ENCODE measurements around the gene SELL. TPM values are rescaled to one million over a fixed set of nuclear protein-coding genes. Genes with fewer than 3 reads are reported as not detected.

The SELL gene
- total RNA-seq (0.96 and 1.5 TPM in 2 replicates), polyA plus RNA-seq (1.1 and 2.2 TPM in 2 replicates)

GRCh38 chr1:169711469-169712308 lies at the start of gene SELL:
Gene SELL (minus strand): TSS chr1:169711620. CDS start chr1:169711498, 122 bp downstream.
- Histone ChIP-seq H3K9me3 (ENCODE audit: low read depth) (no peaks in the 10 kb centered on the region), H3K9me2 (replicated peaks; ENCODE audit: insufficient read depth) (no peaks in the 10 kb centered on the region), H3K27me3 (no peaks in the 10 kb centered on the region), H3K4me1 (ENCODE audit: insufficient read depth) (no peaks in the 10 kb centered on the region), H4K20me1 (ENCODE audit: insufficient read depth, poor library complexity, severe bottlenecking) (no peaks in the 10 kb centered on the region), H3K79me2 (no peaks in the 10 kb centered on the region), H3K4me3 (no peak within 1 kb of the TSS), H2AFZ (peak within 1 kb of the TSS; percentile 90), H3K36me3 (replicated peaks; ENCODE audit: insufficient read depth, low read depth) (no peaks in the 10 kb centered on the region), H3K27ac (no peak within 1 kb of the TSS), H3K4me2 (peak within 1 kb of the TSS; percentile 74)
- WGBS (ENCODE audit: low lambda C conversion rate, missing lambda C conversion rate) = 22% methylated on average over 6 of the region's 6 CpGs
- DNase-seq (ENCODE audit: low spot score) = peak; percentile 82
- TF ChIP-seq, protein P1, sequence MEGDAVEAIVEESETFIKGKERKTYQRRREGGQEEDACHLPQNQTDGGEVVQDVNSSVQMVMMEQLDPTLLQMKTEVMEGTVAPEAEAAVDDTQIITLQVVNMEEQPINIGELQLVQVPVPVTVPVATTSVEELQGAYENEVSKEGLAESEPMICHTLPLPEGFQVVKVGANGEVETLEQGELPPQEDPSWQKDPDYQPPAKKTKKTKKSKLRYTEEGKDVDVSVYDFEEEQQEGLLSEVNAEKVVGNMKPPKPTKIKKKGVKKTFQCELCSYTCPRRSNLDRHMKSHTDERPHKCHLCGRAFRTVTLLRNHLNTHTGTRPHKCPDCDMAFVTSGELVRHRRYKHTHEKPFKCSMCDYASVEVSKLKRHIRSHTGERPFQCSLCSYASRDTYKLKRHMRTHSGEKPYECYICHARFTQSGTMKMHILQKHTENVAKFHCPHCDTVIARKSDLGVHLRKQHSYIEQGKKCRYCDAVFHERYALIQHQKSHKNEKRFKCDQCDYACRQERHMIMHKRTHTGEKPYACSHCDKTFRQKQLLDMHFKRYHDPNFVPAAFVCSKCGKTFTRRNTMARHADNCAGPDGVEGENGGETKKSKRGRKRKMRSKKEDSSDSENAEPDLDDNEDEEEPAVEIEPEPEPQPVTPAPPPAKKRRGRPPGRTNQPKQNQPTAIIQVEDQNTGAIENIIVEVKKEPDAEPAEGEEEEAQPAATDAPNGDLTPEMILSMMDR (IDR thresholded peaks at IDR 0.05; ENCODE audit: poor library complexity) = peak; percentile 84
- TF ChIP-seq EZH2 (IDR thresholded peaks at IDR 0.05; ENCODE audit: borderline replicate concordance) = no peak

- no peak overlapping the region for H3K4me2 ChIP-seq
- H3K4me1 ChIP-seq (ENCODE audit: insufficient read depth) = peaks cover 5% of the 10 kb centered on the region
- H3K9me2 ChIP-seq (replicated peaks; ENCODE audit: insufficient read depth) = no peaks in the 10 kb centered on the region
- no peaks in the 10 kb centered on the region for H3K79me2 ChIP-seq
- 88% methylated on average over 3 of the region's 3 CpGs for WGBS (ENCODE audit: low lambda C conversion rate, missing lambda C conversion rate)
- H3K27me3 ChIP-seq = no peaks in the 10 kb centered on the region
- no peak overlapping the region for H2AFZ ChIP-seq
- no peaks in the 10 kb centered on the region for H4K20me1 ChIP-seq (ENCODE audit: insufficient read depth, poor library complexity, severe bottlenecking)
- TF ChIP-seq, protein P1 (IDR thresholded peaks at IDR 0.05; ENCODE audit: poor library complexity) = no peak
- TF ChIP-seq EZH2phosphoT487 (IDR thresholded peaks at IDR 0.05; ENCODE audit: low read depth, severe bottlenecking, unreplicated experiment) = no peak
- DNase-seq (ENCODE audit: low spot score) = no peak
- H3K4me3 ChIP-seq = no peak overlapping the region
- no peak overlapping the region for H3K27ac ChIP-seq
- H3K36me3 ChIP-seq (replicated peaks; ENCODE audit: insufficient read depth, low read depth) = no peaks in the 10 kb centered on the region
- no peaks in the 10 kb centered on the region for H3K9me3 ChIP-seq (ENCODE audit: low read depth)
Observed at GRCh38 chr1:169759038-169759437, 47.6 kb upstream of the SELL start.

DNA sequence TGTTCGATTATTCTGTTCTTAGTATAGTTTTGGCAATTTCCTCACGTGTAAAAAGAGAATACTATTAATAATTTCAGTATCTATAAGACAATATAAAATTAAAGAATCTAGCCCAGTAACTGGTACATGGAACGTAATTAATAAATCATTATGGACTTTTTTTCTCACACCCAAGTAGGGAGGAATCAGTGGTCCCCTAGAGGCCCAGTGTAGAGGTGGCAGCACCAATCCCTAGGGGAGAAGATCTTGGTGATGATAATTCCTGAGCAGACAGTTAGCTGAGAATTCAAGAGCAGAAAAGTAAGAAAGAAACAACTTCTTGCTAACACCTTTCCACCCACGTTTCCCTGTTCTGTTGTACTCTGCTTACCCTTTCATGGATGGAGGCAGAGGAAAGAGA lies 42.1 kb upstream of the SELL start:
- H3K4me2 ChIP-seq = no peak overlapping the region
- H3K27ac ChIP-seq = no peak overlapping the region
- no peak overlapping the region for H3K4me3 ChIP-seq
- no peak for DNase-seq (ENCODE audit: low spot score)
- H3K27me3 ChIP-seq = no peaks in the 10 kb centered on the region
- no peaks in the 10 kb centered on the region for H3K9me2 ChIP-seq (replicated peaks; ENCODE audit: insufficient read depth)
- WGBS (ENCODE audit: low lambda C conversion rate, missing lambda C conversion rate) = 70% methylated on average over 4 of the region's 4 CpGs
- no peaks in the 10 kb centered on the region for H3K79me2 ChIP-seq
- no peaks in the 10 kb centered on the region for H3K9me3 ChIP-seq (ENCODE audit: low read depth)
- H4K20me1 ChIP-seq (ENCODE audit: insufficient read depth, poor library complexity, severe bottlenecking) = no peaks in the 10 kb centered on the region
- TF ChIP-seq, protein P1 (IDR thresholded peaks at IDR 0.05; ENCODE audit: poor library complexity) = no peak
- no peak for TF ChIP-seq EZH2 (IDR thresholded peaks at IDR 0.05; ENCODE audit: borderline replicate concordance)
- TF ChIP-seq EZH2phosphoT487 (IDR thresholded peaks at IDR 0.05; ENCODE audit: low read depth, severe bottlenecking, unreplicated experiment) = no peak
- no peak overlapping the region for H2AFZ ChIP-seq
- H3K36me3 ChIP-seq (replicated peaks; ENCODE audit: insufficient read depth, low read depth) = no peaks in the 10 kb centered on the region
- no peaks in the 10 kb centered on the region for H3K4me1 ChIP-seq (ENCODE audit: insufficient read depth)
